HL-60/S4 treated with retinoic acid at 250 ng/mL for 4 days and 3 days (cell line): ENCODE data around the gene OXGR1.
"Not testable (repeated sequence)": the region's sequence is repeated elsewhere in the genome, so short reads cannot be mapped to it uniquely, and the experiment has no call there.

Experiments
- in situ Hi-C: fragments of 300-500 bp; cut with MboI; formaldehyde crosslinking; loops from 2 replicates; pipeline ENCODE4 v1.7.0; 2022; ENCODE audit warnings: low sequenced_read_pairs

The OXGR1 gene

GRCh38 chr13:97005625-97006262 lies 11.5 kb upstream of the OXGR1 start:
- in situ Hi-C loops = no loop called here

- in situ Hi-C loops = no loop called here
Observed at GRCh38 chr13:97004886-97005285, 10.6 kb upstream of the OXGR1 start.

- in situ Hi-C loops = no loop called here
Observed at GRCh38 chr13:97004096-97004876, 10.0 kb upstream of the OXGR1 start.

GRCh38 chr13:97003071-97003470 lies 8.8 kb upstream of the OXGR1 start:
- in situ Hi-C loops = no loop called here

- in situ Hi-C loops = no loop called here
Observed at GRCh38 chr13:97002581-97002980, 8.3 kb upstream of the OXGR1 start.

GRCh38 chr13:97001636-97002035 lies 7.4 kb upstream of the OXGR1 start:
- in situ Hi-C loops = no loop called here

GRCh38 chr13:97000295-97000925 lies 6.1 kb upstream of the OXGR1 start:
- in situ Hi-C loops = no loop called here

GRCh38 chr13:96999091-96999490 lies 4.8 kb upstream of the OXGR1 start:
- in situ Hi-C loops = no loop called here

GRCh38 chr13:96998051-96998450 lies 3.8 kb upstream of the OXGR1 start:
- in situ Hi-C loops = no loop called here

GRCh38 chr13:96996886-96997285 lies 2.6 kb upstream of the OXGR1 start:
- in situ Hi-C loops = no loop called here

GRCh38 chr13:96996107-96996506 lies 1.8 kb upstream of the OXGR1 start:
- in situ Hi-C loops = no loop called here

- in situ Hi-C loops = no loop called here
Observed at GRCh38 chr13:96994858-96995243, 575 bp upstream of the OXGR1 start.

GRCh38 chr13:96993634-96994016 lies 651 bp downstream of the OXGR1 start:
- in situ Hi-C loops = no loop called here

GRCh38 chr13:96992633-96993032 lies 1.6 kb downstream of the OXGR1 start:
- in situ Hi-C loops = no loop called here

- in situ Hi-C loops = no loop called here
Observed at GRCh38 chr13:96991072-96991471, 3.2 kb downstream of the OXGR1 start.

- in situ Hi-C loops = no loop called here
Observed at GRCh38 chr13:96988441-96988840, 5.8 kb downstream of the OXGR1 start.

- in situ Hi-C loops = no loop called here
Observed at GRCh38 chr13:96984051-96984508, 10.2 kb downstream of the OXGR1 start.

- in situ Hi-C loops = no loop called here
Observed at GRCh38 chr13:96982672-96983071, 11.6 kb downstream of the OXGR1 start.

GRCh38 chr13:96979861-96980260 lies 14.4 kb downstream of the OXGR1 start:
- in situ Hi-C loops = not testable (repeated sequence)

GRCh38 chr13:96968027-96968426 lies 26.2 kb downstream of the OXGR1 start:
- in situ Hi-C loops = loop anchor here (25.0 kb wide), 1 partner anchor 956 kb away; no protein-coding TSS in a partner anchor

- in situ Hi-C loops = loop anchor here (25.0 kb wide), 1 partner anchor 955 kb away; no protein-coding TSS in a partner anchor
Observed at GRCh38 chr13:96967248-96967745, 27.0 kb downstream of the OXGR1 start.
